GM18508 (cell line): ENCODE data around the gene PDHA2.
"Not testable (repeated sequence)": the region's sequence is repeated elsewhere in the genome, so short reads cannot be mapped to it uniquely, and the experiment has no call there.

Experiments used
- ATAC-seq: cut with Tn5 transposase; IDR thresholded peaks from one replicate; pipeline ENCODE4 v1.9.1; 2021; ENCODE audit warnings: moderate number of reproducible peaks; ENCODE audit not compliant: insufficient read depth, unreplicated experiment

PDHA2 gene

GRCh38 chr4:95839891-95840290, at the start of gene PDHA2:
TSS of gene PDHA2 (plus strand) at chr4:95840093. CDS start at chr4:95840151, 58 bp downstream.
- ATAC-seq, result no peak

DNA sequence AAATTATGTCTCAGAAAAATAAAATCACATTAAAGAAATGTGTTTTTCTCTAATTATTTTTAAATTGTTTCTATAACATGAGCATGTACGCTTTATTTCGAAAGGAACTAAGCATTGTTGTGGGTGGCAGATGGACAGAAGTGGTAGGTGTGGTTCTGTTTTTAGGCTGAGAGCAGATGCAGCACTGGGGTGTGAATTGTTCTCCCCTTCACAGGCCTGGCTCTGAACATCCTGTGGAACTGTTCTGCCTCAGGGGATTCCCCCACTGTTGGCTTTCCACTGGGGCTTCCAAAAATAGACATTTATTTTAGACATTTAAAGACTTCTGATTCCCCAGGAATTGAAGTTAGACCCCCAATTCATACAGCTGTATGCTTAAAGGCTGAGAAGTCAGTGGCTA, 41.9 kb upstream of the PDHA2 start:
- no peak for ATAC-seq

DNA sequence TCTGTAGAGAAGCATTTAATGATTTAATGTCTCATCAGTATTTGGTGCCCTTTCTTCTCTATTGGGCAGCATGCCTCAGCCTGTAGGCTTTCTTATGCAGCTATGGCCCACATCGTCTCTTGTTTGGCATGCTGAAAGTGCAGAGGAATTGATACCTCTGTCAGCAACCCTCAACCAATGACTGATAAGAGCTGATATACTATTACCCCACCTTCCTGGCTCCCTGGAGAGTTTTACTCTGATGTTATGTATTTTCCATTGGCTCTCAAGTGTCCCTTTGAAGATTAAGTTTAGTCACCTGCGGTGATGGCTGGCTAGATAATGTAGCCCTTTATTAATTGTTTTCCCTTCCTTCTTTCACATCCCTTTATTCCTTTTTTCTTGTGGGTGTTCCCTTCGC, 41.2 kb upstream of the PDHA2 start:
- ATAC-seq, result no peak

DNA sequence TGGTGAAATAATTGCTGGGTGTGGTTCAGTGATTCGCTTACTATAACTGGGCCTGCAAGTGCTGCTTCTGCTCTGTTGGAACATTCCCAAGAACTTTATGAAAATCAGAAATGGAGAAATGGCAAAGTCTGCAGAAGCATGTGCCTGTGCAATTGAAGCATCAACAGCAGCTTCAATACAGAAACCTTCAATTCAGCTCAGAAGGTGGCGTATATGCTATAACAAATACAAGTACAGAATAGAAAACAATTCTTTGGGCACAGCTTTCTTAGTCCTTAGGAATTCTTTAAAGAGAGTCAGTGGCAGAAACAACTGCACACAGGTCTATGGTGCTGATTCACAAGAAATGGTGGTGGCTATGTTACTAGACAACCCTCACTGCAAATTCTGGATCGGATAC, 18.0 kb upstream of the PDHA2 start:
- ATAC-seq, result no peak

- ATAC-seq, result no peak
These were observed 14.3 kb upstream of the PDHA2 start for GRCh38 chr4:95825546-95825945.

DNA sequence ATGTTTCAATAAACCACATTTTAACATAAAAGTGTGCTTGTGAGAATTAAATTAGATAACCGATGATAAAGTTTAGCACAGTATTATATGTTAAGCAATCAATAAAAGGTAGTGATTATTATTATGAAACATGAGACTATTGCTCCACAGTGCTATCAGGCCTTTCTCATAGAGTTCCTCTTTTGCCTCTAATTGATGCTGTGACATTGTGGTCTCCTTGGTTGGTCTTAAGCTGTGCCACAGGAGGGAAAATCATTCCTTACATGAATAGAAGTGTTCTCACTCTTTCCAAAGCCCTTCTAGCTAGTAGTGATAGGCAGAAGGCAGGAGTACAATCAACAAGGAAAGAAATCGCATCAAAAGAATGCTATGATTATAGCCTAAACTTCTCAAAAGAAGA, 9.2 kb upstream of the PDHA2 start:
- ATAC-seq, result no peak

GRCh38 chr4:95831166-95831565, 8.7 kb upstream of the PDHA2 start:
- no peak for ATAC-seq

- ATAC-seq, result no peak
These were observed 6.1 kb upstream of the PDHA2 start for GRCh38 chr4:95833711-95834194.

GRCh38 chr4:95835672-95836071, 4.2 kb upstream of the PDHA2 start:
- no peak for ATAC-seq

- no peak for ATAC-seq
These were observed 1.7 kb upstream of the PDHA2 start for GRCh38 chr4:95838192-95838591.

- no peak for ATAC-seq
These were observed 8.1 kb downstream of the PDHA2 start for GRCh38 chr4:95847908-95848460.

GRCh38 chr4:95850161-95850560, 10.3 kb downstream of the PDHA2 start:
- ATAC-seq, result no peak

GRCh38 chr4:95857761-95858160, 17.9 kb downstream of the PDHA2 start:
- ATAC-seq, result no peak

GRCh38 chr4:95867919-95868318, 28.0 kb downstream of the PDHA2 start:
- ATAC-seq, result no peak

DNA sequence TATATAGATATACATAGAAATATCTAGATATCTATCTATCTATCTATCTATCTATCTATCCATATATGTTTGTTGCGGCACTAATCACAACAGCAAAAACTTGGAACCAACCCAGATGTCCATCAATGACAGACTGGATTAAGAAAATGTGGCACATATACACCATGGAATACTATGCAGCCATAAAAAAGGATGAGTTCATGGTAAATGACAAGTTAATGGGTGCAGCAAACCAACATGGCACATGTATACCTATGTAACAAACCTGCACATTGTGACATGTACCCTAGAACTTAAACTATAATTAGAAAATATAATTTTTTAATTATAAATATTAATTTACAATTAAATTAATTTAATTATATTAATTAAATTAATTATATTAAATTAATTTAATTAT, 29.5 kb downstream of the PDHA2 start:
- ATAC-seq, result not testable (repeated sequence)

- no peak for ATAC-seq
These were observed 30.1 kb downstream of the PDHA2 start for GRCh38 chr4:95869961-95870500.

DNA sequence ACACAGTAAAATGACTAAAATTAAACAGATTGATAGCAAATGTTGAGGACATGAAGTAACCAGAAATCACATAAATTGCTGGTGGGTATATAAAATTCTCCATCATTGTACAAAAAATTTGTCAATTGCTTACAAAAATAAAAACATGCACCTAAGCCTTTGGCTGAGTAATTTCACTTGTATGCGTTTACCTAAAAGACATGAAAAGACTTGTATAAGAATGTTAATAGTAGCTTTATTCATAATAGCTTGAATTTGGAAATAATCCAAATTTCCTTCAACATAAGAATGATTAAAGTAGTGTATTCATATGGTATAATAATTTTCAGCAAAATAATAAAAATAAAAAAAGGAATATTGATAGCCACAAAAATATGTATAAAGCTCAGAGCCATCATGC, 37.7 kb downstream of the PDHA2 start:
- ATAC-seq, result no peak

DNA sequence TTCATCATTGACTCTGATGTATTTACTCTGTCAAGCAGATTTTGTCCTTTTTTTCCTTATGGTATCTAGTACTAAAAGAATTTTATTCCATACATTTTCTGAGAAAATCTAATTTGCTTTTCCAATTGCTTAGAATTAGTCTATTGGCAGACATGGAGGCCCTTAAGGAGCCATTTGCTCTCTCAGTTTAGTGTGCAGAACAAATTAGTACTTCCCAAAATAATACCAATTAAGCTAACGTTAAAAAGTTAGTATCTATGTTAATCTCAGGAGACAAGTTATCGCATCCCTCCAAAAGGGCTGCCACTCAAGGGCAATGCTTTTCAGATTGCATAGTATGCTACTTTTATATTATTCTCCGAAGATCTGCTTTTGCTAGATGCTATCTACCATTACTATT, 47.7 kb downstream of the PDHA2 start:
- no peak for ATAC-seq

DNA sequence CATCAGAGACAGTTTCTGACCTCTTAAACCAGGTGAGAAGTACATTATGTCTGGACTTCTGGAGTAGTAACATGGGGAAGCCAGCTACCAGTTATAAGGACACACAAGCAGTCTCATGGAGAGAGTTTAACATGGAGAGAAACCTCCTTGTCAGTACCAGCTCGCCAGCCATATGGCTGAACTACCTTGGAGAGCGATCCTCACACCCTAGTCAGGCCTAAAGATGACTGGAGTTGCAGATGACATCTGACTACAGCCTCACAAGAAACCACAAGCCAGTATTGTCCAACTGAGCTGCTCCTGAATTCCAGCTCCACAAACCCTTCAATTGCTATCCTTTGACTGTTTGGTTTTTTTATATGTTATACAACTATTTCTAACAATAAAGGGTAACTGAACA, 49.8 kb downstream of the PDHA2 start:
- ATAC-seq, result no peak
